GM19035 (cell line): Measurements from ENCODE around the gene PPP4R3A.
"Not testable (repeated sequence)": the region's sequence is repeated elsewhere in the genome, so short reads cannot be mapped to it uniquely, and the experiment has no call there.

Source experiments
- ATAC-seq: cut with Tn5 transposase; IDR thresholded peaks from one replicate; pipeline ENCODE4 v1.9.1; 2021; ENCODE audit not compliant: unreplicated experiment

The PPP4R3A gene

GRCh38 chr14:91510171-91511042, at the start of gene PPP4R3A:
Gene PPP4R3A, minus strand, starts transcription at chr14:91510310. Its CDS starts 663 bp downstream, at chr14:91509647.
- peak; percentile 79 for ATAC-seq

- ATAC-seq: no peak
These were observed 45.4 kb upstream of the PPP4R3A start for GRCh38 chr14:91555531-91555930.

- ATAC-seq: no peak
These were observed 44.6 kb upstream of the PPP4R3A start for GRCh38 chr14:91554535-91555332.

GRCh38 chr14:91548108-91548507, 38.0 kb upstream of the PPP4R3A start:
- no peak for ATAC-seq

- ATAC-seq: no peak
These were observed 36.0 kb upstream of the PPP4R3A start for GRCh38 chr14:91545946-91546716.

- no peak for ATAC-seq
These were observed 35.1 kb upstream of the PPP4R3A start for GRCh38 chr14:91545204-91545603.

- ATAC-seq: no peak
These were observed 26.2 kb upstream of the PPP4R3A start for GRCh38 chr14:91536327-91536726.

- not testable (repeated sequence) for ATAC-seq
These were observed 23.9 kb upstream of the PPP4R3A start for GRCh38 chr14:91534059-91534458.

GRCh38 chr14:91533623-91534022, 23.5 kb upstream of the PPP4R3A start:
- ATAC-seq: no peak

- ATAC-seq: no peak
These were observed 13.9 kb upstream of the PPP4R3A start for GRCh38 chr14:91523972-91524371.

GRCh38 chr14:91521061-91521640, 11.0 kb upstream of the PPP4R3A start:
- no peak for ATAC-seq

- ATAC-seq: no peak
These were observed 10.0 kb upstream of the PPP4R3A start for GRCh38 chr14:91520138-91520537.

- ATAC-seq: no peak
These were observed 9.3 kb upstream of the PPP4R3A start for GRCh38 chr14:91519239-91520036.

- ATAC-seq: no peak
These were observed 6.7 kb upstream of the PPP4R3A start for GRCh38 chr14:91516663-91517388.

- no peak for ATAC-seq
These were observed 5.9 kb upstream of the PPP4R3A start for GRCh38 chr14:91515979-91516378.

- no peak for ATAC-seq
These were observed 903 bp upstream of the PPP4R3A start for GRCh38 chr14:91511043-91511383.

GRCh38 chr14:91509878-91510170, 286 bp downstream of the PPP4R3A start:
- peak; percentile 35 for ATAC-seq

- peak; percentile 7 for ATAC-seq
These were observed 830 bp downstream of the PPP4R3A start for GRCh38 chr14:91509083-91509877.

- no peak for ATAC-seq
These were observed 2.0 kb downstream of the PPP4R3A start for GRCh38 chr14:91508105-91508504.
